ENCODE measurements around the gene HES6.
A peak's percentile ranks its signal among the peaks of the same experiment; 100 is the strongest.

The HES6 gene

DNA sequence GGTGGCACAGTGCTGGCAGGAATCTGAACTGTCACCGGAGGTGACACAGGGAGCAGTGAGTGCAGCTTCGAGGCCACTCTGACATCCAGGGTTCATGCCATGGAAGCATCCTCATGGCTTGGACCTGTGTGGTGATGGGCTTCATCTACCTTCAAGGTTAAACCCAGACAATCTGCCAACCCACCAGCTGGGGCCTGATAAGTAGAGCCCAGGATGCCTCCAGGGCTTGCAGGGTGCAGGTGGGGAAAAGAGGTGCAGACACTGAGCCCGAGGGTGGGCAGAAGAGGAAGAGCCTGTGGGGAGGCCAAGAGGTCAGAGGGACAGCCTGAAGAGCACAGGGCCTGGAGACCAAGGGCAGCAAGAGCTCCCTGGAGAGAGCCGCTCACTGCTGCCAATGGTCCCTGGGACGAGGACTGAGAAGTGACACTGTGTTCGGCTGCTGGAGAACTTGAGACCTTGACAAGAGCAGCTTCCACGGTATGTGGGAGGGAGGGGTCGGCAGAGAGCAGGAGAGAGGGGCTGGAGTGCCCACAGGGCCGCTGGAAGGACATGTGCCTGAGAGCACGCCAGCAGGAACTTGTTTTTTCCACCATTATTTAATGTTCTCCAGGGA is 8.1 kb upstream of the HES6 start:
- no peaks in the 10 kb centered on the region for H3K9me3 Mint-ChIP-seq
- peaks cover 6% of the 10 kb centered on the region for H3K36me3 Mint-ChIP-seq
- H3K27me3 Mint-ChIP-seq = no peaks in the 10 kb centered on the region
- no peak overlapping the region for H3K4me3 Mint-ChIP-seq
- H3K4me1 Mint-ChIP-seq = no peaks in the 10 kb centered on the region
- no peak overlapping the region for H3K27ac Mint-ChIP-seq

DNA sequence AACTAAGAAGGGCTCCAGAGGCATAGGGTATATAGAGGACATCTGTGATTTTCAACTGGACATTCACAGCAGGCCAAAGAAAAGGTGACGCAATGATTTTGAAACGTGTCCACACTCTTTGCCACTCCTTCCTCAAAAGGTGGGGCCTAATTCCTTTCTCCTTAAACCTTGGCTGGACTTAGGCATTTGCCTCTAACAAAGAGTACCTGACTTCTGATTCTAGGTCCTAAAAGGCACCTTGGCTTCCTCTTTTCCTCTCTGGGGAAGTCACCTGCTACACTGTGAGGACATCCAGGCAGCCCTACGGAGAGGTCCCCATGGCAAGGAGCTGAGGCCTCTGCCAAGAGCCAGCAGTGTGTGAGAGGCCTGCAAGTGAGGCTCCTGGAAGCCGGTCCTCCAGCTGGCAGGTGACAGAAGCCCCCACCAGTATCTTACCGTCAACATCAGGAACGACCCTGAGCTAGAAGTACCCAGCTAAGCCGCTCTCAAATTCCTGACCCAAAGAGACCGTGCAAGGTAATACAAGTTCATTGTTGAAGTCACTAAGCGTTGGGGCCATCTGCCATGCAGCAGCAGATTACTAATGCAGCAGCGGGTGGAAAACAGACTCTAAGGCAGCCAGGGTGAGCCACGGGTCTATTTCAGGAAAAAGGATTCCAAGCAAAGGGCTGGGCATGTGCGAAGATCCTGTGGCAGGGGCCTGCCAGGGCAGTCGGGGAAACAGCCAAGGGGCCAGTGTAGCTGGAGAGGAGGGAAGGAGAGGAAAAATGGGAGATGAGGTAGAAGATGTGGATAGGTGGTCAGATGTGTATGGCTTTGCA is 7.4 kb upstream of the HES6 start:
- no peaks in the 10 kb centered on the region for H3K27me3 Mint-ChIP-seq
- no peak overlapping the region for H3K4me3 Mint-ChIP-seq
- no peaks in the 10 kb centered on the region for H3K4me1 Mint-ChIP-seq
- H3K9me3 Mint-ChIP-seq = no peaks in the 10 kb centered on the region
- H3K27ac Mint-ChIP-seq = no peak overlapping the region
- peaks cover 6% of the 10 kb centered on the region for H3K36me3 Mint-ChIP-seq

- H3K9me3 Mint-ChIP-seq = no peaks in the 10 kb centered on the region
- peaks cover 6% of the 10 kb centered on the region for H3K36me3 Mint-ChIP-seq
- H3K27ac Mint-ChIP-seq = no peak overlapping the region
Measured at GRCh38 chr2:238244151-238244550, 4.3 kb upstream of the HES6 start.

DNA sequence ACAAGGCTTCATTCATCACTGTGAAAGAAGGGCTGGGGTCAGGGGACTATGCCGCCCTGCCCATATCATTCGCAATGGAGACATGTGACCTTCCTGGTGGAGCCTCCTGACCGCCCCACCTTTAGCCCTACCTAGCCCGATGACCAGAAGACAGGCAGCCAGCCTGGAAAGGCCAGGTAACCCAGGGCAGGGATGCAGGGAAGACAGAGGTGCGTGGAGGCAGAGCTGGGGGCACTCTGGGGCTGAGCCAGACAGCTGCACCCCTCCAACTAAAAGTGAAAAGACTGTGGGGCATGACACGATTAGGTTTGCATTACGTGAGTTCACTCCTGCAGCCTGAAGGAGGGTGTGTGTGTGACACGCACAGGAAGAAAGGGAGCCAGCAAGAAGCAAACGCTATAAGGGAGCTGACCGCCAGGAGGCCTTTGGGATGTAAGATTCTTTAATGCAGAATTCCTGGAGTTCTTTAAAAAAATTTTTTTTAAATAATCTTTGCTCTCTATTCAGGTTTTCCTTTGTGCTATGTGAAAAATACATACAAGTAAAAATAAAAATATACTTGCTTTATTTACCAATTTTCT is 3.7 kb upstream of the HES6 start:
- Mint-ChIP-seq H3K36me3 (peaks cover 6% of the 10 kb centered on the region), H3K4me3 (no peak overlapping the region), H3K4me1 (peaks cover 5% of the 10 kb centered on the region), H3K27me3 (no peaks in the 10 kb centered on the region), H3K9me3 (no peaks in the 10 kb centered on the region), H3K27ac (no peak overlapping the region)

More at GRCh38 chr2:238244151-238244550, 4.3 kb upstream of the HES6 start:
- Mint-ChIP-seq H3K4me3 (no peak overlapping the region), H3K27me3 (no peaks in the 10 kb centered on the region), H3K4me1 (peaks cover 5% of the 10 kb centered on the region)

DNA sequence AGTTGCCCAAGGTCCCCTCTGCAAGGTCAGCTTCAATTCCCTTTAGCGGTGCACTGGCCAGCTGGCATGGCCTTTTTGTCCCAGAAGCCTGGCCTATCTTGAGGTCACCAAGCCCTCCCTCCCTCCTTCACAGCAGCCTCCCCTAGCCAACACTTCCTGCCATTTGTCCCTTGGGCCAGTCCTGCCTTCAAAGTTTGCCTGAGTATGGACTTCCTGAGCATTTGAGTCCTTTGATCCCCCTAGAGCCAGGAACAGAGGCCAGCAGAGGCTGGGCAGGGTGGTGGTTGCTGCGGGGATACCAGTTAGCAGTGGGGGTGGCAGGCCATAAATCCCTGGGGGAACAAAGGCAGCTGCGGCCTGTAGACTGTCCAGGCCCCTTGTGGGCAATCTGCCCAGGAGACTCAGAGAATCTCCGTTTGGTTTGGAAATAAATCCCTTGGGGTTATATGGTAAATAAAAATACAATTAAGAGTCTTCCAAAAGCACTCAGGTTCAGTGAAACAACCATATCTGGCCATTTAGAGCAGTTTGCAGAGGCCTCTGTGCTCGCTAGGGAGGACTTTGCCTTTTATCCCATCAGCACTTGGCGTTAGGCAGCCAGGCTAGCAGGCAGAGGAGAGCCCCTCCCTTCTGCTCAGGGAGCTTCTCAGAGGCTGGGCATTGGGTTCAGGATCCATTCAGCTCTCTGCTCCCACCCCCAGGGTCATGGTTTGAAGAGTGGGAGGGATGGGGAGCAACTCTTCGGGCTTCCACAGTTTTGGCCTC is 3.1 kb upstream of the HES6 start:
- Mint-ChIP-seq H3K27ac (no peak overlapping the region), H3K36me3 (peaks cover 4% of the 10 kb centered on the region), H3K4me1 (peaks cover 5% of the 10 kb centered on the region)

DNA sequence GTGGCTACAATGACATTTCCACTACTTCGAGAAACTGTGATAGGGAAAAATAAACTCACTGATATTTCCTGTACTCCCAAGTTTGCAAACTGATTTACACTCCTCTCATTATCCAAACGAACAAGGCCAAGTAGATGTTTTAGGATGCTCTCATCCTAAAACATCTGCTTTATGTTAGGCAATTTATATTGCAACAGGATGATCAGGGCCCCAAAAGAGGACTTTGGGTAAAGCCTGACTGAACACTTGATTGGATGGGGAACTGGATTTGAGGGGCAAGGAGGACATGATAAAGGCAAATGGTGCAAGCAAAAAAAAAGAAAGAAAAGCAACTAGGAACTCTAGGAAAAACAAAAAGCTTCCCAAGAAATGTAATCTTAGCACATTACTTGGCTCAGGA is 2.1 kb upstream of the HES6 start:
- Mint-ChIP-seq H3K27me3 (no peaks in the 10 kb centered on the region), H3K4me1 (peaks cover 5% of the 10 kb centered on the region), H3K36me3 (peaks cover 4% of the 10 kb centered on the region), H3K9me3 (no peaks in the 10 kb centered on the region), H3K4me3 (peak overlapping the region; percentile 64), H3K27ac (no peak overlapping the region)

More for the DNA sequence above, 3.1 kb upstream of the HES6 start:
- H3K4me3 Mint-ChIP-seq = no peak overlapping the region
- H3K27me3 Mint-ChIP-seq = no peaks in the 10 kb centered on the region
- H3K9me3 Mint-ChIP-seq = no peaks in the 10 kb centered on the region

- Mint-ChIP-seq H3K4me3 (peak overlapping the region; percentile 64), H3K4me1 (peaks cover 5% of the 10 kb centered on the region), H3K27ac (no peak overlapping the region), H3K9me3 (no peaks in the 10 kb centered on the region), H3K36me3 (peaks cover 4% of the 10 kb centered on the region), H3K27me3 (peaks cover 1% of the 10 kb centered on the region)
Measured at GRCh38 chr2:238240757-238241711, 1.2 kb upstream of the HES6 start.

- Mint-ChIP-seq H3K4me1 (peaks cover 5% of the 10 kb centered on the region), H3K27me3 (peaks cover 6% of the 10 kb centered on the region), H3K4me3 (no peak overlapping the region), H3K27ac (no peak overlapping the region), H3K9me3 (no peaks in the 10 kb centered on the region), H3K36me3 (no peaks in the 10 kb centered on the region)
Measured at GRCh38 chr2:238239543-238239862, 335 bp downstream of the HES6 start.

DNA sequence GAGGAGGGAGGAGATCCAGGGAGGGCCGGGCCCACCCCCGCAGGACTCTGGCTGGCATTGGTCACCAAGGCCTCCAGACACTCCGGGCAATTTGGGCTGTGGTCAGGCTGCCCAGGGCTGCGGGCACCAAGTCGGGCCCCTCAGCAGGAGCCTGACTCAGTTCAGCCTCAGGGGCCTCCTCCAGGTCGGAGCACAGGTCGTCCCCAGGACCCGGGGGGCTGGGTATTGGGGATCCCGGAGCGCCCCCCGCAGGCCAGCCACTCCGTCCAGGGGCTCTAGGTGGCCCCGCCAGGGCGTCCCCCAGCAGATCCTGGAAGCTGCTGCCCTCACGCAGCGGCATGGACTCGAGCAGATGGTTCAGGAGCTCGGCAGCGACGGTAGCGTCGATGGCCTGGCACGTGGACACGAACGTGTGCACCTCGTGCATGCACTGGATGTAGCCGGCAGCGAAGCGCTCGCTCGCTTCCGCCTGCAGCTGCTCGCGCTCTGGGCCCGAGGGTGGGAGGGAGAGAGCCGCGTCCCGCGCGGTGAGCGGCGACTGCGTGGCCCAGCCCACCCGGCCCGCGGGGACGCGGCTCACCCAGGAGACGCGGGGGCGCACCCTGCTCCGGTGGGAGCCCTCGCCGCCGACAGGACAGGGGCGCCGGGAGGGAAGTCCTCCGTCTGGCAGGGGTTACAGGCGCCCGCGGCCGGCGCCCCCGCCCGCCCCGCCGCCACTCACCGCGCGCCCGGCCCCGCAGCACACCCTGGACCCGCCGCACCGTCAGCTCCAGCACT is 884 bp downstream of the HES6 start:
- no peaks in the 10 kb centered on the region for H3K36me3 Mint-ChIP-seq
- H3K9me3 Mint-ChIP-seq = no peaks in the 10 kb centered on the region
- H3K4me1 Mint-ChIP-seq = peaks cover 7% of the 10 kb centered on the region
- no peak overlapping the region for H3K27ac Mint-ChIP-seq
- peak overlapping the region; percentile 65 for H3K4me3 Mint-ChIP-seq
- peaks cover 6% of the 10 kb centered on the region for H3K27me3 Mint-ChIP-seq

DNA sequence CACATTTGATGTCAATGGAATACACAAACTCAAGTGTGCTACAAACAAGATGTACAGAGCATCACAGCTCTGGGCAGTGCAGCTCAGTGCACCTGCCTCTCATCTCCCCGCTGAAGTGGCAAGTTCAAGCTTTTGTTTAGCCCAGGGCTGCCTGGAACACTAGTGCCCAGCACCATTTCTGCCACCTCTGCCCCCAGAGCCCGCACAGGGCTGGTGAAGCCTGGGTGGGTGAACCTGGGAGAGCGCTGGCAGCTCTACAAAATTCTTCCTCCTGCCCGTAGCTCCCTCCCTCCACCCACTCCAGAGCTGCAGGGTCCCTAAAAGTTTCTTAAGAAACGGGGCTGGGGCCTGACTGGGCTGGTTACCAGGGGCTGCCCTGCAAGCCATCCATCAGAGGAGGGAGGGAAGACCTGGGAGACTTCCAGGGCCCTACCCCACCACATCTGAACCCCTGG is 1.5 kb downstream of the HES6 start:
- Mint-ChIP-seq H3K27ac (no peak overlapping the region), H3K36me3 (no peaks in the 10 kb centered on the region), H3K4me3 (peak overlapping the region; percentile 65), H3K9me3 (no peaks in the 10 kb centered on the region), H3K27me3 (peaks cover 6% of the 10 kb centered on the region), H3K4me1 (peaks cover 9% of the 10 kb centered on the region)

DNA sequence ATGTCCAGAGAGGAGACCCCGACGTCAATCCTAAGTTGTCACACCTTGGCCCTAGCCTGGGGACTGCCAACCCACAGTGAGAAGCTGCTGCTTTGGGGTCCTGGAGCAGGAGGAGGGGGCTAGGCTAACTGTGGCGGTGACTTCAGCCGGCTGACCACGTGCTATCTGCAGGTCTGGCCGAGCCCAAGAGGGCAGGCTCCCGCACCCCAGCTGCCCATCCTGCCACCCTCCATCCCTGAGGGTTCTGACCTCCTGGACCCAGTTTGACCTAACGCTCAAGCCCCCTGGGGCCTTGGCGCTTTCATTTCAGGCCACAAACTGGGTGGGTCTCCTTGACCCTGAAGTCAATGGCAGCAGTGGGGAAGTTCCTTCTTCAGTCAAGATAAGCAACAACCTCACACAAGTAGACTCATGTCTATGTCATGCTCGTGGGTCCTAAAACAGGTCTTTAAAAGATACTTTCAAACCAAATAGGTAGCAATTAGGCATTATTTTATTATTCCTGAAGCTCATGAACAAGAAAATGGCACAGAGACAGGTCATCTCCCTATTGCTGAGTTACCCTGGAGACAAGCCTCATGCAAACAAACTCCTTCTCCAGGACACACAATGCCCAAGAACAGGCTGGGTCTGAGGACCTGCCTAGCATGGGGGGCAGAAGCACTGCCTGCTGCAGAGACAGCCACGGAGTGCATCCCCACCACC is 2.3 kb downstream of the HES6 start:
- Mint-ChIP-seq H3K9me3 (no peaks in the 10 kb centered on the region), H3K27me3 (peaks cover 6% of the 10 kb centered on the region), H3K4me3 (no peak overlapping the region), H3K27ac (no peak overlapping the region), H3K4me1 (peaks cover 9% of the 10 kb centered on the region), H3K36me3 (no peaks in the 10 kb centered on the region)

DNA sequence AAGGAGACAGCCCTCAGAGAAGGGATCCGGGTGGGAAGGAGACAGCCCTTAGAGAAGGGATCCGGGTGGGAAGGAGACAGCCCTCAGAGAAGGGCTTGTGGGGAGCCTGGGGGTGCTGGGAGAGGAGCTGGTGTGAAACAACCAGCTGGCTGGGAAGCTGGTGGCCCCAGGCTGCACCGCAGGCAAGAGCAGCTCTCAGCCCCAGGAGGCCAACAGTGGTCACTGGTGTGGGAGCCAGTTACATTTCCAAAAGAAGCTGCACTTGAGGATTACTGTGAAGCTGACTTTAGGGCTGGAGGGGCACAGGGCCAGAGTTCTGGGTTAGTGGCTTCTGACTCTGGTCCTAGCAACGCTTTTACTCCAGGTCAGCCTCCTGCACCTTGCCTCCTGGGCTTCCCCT is 3.3 kb downstream of the HES6 start:
- H3K4me1 Mint-ChIP-seq = peaks cover 9% of the 10 kb centered on the region
- peaks cover 6% of the 10 kb centered on the region for H3K27me3 Mint-ChIP-seq
- H3K4me3 Mint-ChIP-seq = no peak overlapping the region
- no peak overlapping the region for H3K27ac Mint-ChIP-seq
- no peaks in the 10 kb centered on the region for H3K36me3 Mint-ChIP-seq
- H3K9me3 Mint-ChIP-seq = no peaks in the 10 kb centered on the region

DNA sequence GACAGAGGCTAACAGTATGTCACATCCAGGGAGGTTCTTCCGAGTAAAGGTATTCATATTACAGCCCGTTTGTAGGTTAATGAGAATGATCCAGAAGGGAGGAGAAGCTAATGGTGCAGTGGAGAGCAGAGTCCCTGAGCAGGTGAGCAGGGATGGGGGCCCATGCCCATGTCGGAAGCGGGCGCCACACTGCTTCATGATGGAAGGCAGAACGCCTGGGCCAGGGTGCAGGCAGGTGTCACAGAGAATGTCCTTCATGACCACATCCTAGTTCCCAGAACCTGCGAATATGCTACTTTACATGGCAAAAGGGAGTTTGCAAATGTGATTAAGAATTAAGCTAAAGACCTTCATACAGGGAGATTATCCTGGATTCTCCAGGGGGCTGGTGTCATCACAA is 4.0 kb downstream of the HES6 start:
- peak overlapping the region; percentile 0 for H3K4me3 Mint-ChIP-seq
- H3K36me3 Mint-ChIP-seq = no peaks in the 10 kb centered on the region
- H3K27ac Mint-ChIP-seq = no peak overlapping the region
- peaks cover 10% of the 10 kb centered on the region for H3K4me1 Mint-ChIP-seq
- peaks cover 6% of the 10 kb centered on the region for H3K27me3 Mint-ChIP-seq
- no peaks in the 10 kb centered on the region for H3K9me3 Mint-ChIP-seq

- Mint-ChIP-seq H3K4me1 (peaks cover 16% of the 10 kb centered on the region), H3K36me3 (no peaks in the 10 kb centered on the region), H3K27ac (peak overlapping the region; percentile 33), H3K4me3 (peak overlapping the region; percentile 66), H3K27me3 (peaks cover 6% of the 10 kb centered on the region), H3K9me3 (no peaks in the 10 kb centered on the region)
Measured at GRCh38 chr2:238235331-238235732, 4.5 kb downstream of the HES6 start.

All from activated naive CD4-positive, alpha-beta T cell treated with anti-CD3 and anti-CD28 coated beads, Interleukin-2, amount 50 U/mL, for 24 hours (primary cell).